Measurements from ENCODE around the gene LMF1. TPM values are rescaled to one million over a fixed set of nuclear protein-coding genes. Genes with fewer than 3 reads are reported as not detected.

Gene LMF1
- total and polyA plus RNA-seq, 2 of the 8 experiments (the other 6 are each of a cell fraction or from before 2014, with no cell fraction given), result 3.5 to 9.1 TPM

GRCh38 chr16:876041-876335 lies 94.8 kb downstream of the LMF1 start:
- H3K9me3 ChIP-seq (ENCODE audit: insufficient read depth in 2 of 2, low read depth in 1 of 2, low read length in 1 of 2), result peaks cover 0 to 36% of the 10 kb centered on the region in 2 experiments; a peak in 1 of 4 replicates
- H3K27me3 ChIP-seq (replicated peaks in 1 of 4; ENCODE audit: control insufficient read depth in 3 of 4, extremely low read depth in 1 of 4, insufficient read depth in 3 of 4, low read length in 3 of 4), result no peaks in the 10 kb centered on the region
- no peak overlapping the region for H3K4ac ChIP-seq (replicated peaks; ENCODE audit: insufficient read length, low read depth, low read length)
- no peaks in the 10 kb centered on the region for H3K23me2 ChIP-seq (ENCODE audit: low read depth, low read length)
- FAIRE-seq (no peak), DNase-seq (ENCODE audit: low read depth in 1 of 2, low spot score in 2 of 2) (no peak)
- H2AK5ac ChIP-seq (ENCODE audit: low read depth, low read length), result no peak overlapping the region
- H4K5ac ChIP-seq (ENCODE audit: insufficient read length, low read depth, low read length), result no peak overlapping the region
- H4K8ac ChIP-seq (ENCODE audit: extremely low read depth, insufficient read depth, low read length), result no peak overlapping the region
- no peak overlapping the region for H3K4me3 ChIP-seq (ENCODE audit: extremely low read depth in 1 of 4, insufficient read depth in 2 of 4, low read depth in 3 of 4, low read length in 4 of 4)
- H3K4me2 ChIP-seq (ENCODE audit: insufficient read depth in 1 of 2, low read depth in 2 of 2, low read length in 2 of 2), result no peak overlapping the region
- H3K14ac ChIP-seq (ENCODE audit: insufficient read length), result no peak overlapping the region
- no peak overlapping the region for H2BK120ac ChIP-seq (replicated peaks; ENCODE audit: low read depth, low read length)
- H3K4me1 ChIP-seq (replicated peaks in 1 of 4; ENCODE audit: control insufficient read depth in 3 of 4, insufficient read depth in 4 of 4, low read length in 3 of 4), result no peaks in the 10 kb centered on the region; a peak in 1 of 7 replicates
- no peaks in the 10 kb centered on the region for H3K36me3 ChIP-seq (ENCODE audit: control insufficient read depth in 2 of 4, insufficient read depth in 4 of 4, low read length in 3 of 4)
- H3K23ac ChIP-seq (ENCODE audit: insufficient read length), result no peak overlapping the region
- no peaks in the 10 kb centered on the region for H3K79me2 ChIP-seq (ENCODE audit: control insufficient read depth in 1 of 2, insufficient read depth in 2 of 2, low read length in 2 of 2)
- no peaks in the 10 kb centered on the region for H3K79me1 ChIP-seq (ENCODE audit: low read depth, low read length)
- ChIA-PET POLR2A (ENCODE audit: partially characterized antibody) (no interaction called here), CTCF (ENCODE audit: partially characterized antibody) (no interaction called here)
- H3K9ac ChIP-seq (replicated peaks in 1 of 4; ENCODE audit: extremely low read depth in 1 of 4, low read depth in 3 of 4, low read length in 3 of 4), result no peak overlapping the region
- no peak overlapping the region for H2BK5ac ChIP-seq (ENCODE audit: low read depth, low read length)
- H4K20me1 ChIP-seq (replicated peaks in 1 of 2; ENCODE audit: control insufficient read depth in 1 of 2, insufficient read depth in 2 of 2, low read length in 2 of 2), result no peaks in the 10 kb centered on the region
- no peak overlapping the region for H3K18ac ChIP-seq (ENCODE audit: extremely low read depth, low read length)
- no peak overlapping the region for H2BK20ac ChIP-seq (ENCODE audit: low read length)
- no peak overlapping the region for H2AFZ ChIP-seq (ENCODE audit: low read length)
- no peak overlapping the region for H3K56ac ChIP-seq (replicated peaks; ENCODE audit: insufficient read length, low read depth, low read length)
- WGBS, 2 experiments (ENCODE audit: extremely low coverage in 1 of 2, insufficient coverage in 1 of 2, insufficient read length in 1 of 2, insufficient replicate concordance in 2 of 2, low coverage in 1 of 2, low lambda C conversion rate in 2 of 2, missing lambda C conversion rate in 1 of 2), result 92% methylated on average over 22 of the region's 22 CpGs; no CpG with 5 or more reads in 1 of the 2 experiments
- no peak overlapping the region for H4K91ac ChIP-seq (replicated peaks; ENCODE audit: insufficient read length, low read length)
- H2BK12ac ChIP-seq (ENCODE audit: low read depth, low read length), result no peak overlapping the region
- H3K27ac ChIP-seq (ENCODE audit: low read depth, low read length), result no peak overlapping the region
- no peak overlapping the region for H2BK15ac ChIP-seq (ENCODE audit: low read length)
- TF ChIP-seq CHD2 (IDR thresholded peaks at IDR 0.05; ENCODE audit: low read length), result no peak
- no peak for TF ChIP-seq EP300 (IDR thresholded peaks at IDR 0.05; ENCODE audit: borderline replicate concordance in 1 of 2, low read depth in 2 of 2, low read length in 2 of 2)
- TF ChIP-seq CTBP2 (IDR thresholded peaks at IDR 0.05; ENCODE audit: borderline replicate concordance, insufficient read depth, insufficient read length, low read length), result no peak
- TF ChIP-seq HDAC2 (IDR thresholded peaks at IDR 0.05; ENCODE audit: borderline replicate concordance in 1 of 2, low read depth in 2 of 2, low read length in 2 of 2), result no peak
- no peak for TF ChIP-seq BRCA1 (IDR thresholded peaks at IDR 0.05; ENCODE audit: low read depth, low read length)
- no peak for TF ChIP-seq KDM4A (IDR thresholded peaks at IDR 0.05; ENCODE audit: low read depth, low read length, severe bottlenecking)
- no peak for TF ChIP-seq EZH2 (IDR thresholded peaks at IDR 0.05; ENCODE audit: low read depth, low read length, severe bottlenecking)
- no peak for TF ChIP-seq BCL11A (IDR thresholded peaks at IDR 0.05; ENCODE audit: low read depth in 2 of 2, low read length in 2 of 2)

Measured in H1 (cell line).